HEK293 (cell line): Measurements from ENCODE around the gene PIGR.

Experiments used
- CTCF ChIA-PET: fragments of 350-600 bp; formaldehyde crosslinking; extraction: SDS; loops from one replicate; lab custom pipeline; 2021; ENCODE audit warnings: antibody characterized with exemption; lab: Yijun Ruan, JAX
- POLR2A ChIA-PET: fragments of 300-600 bp; formaldehyde crosslinking; extraction: SDS; loops from one replicate; lab custom pipeline; 2020; ENCODE audit warnings: antibody characterized with exemption, inconsistent platforms; lab: Yijun Ruan, JAX
- H3K27ac ChIP-seq: fragments of 200-500 bp; sonication (Bioruptor generic); 2 replicates; pipeline ENCODE4 v1.5.1; 2014; ENCODE audit warnings: low read depth, low read length, control low read depth, inconsistent platforms; ENCODE audit errors: extremely low read depth
- H3K36me3 ChIP-seq, 2 experiments: fragments of 200-500 bp in 1 of 2; sonication (Bioruptor generic) in 1 of 2; 1 replicate in 1 of 2; 2 replicates in 1 of 2; pipeline ENCODE4 v1.5.1; 2014 to 2017; ENCODE audit warnings: inconsistent platforms in 2 of 2, low read length in 2 of 2; ENCODE audit not compliant: control insufficient read depth in 2 of 2, insufficient read depth in 1 of 2
- H3K4me1 ChIP-seq: fragments of 200-500 bp; sonication (Bioruptor generic); 2 replicates; pipeline ENCODE4 v1.5.1; 2014; ENCODE audit warnings: mild to moderate bottlenecking, low read length, inconsistent platforms; ENCODE audit not compliant: control insufficient read depth, insufficient read depth
- H3K4me3 ChIP-seq: 2 replicates; pipeline ENCODE4 v1.5.1; 2011; ENCODE audit warnings: low read depth, mild to moderate bottlenecking, control low read depth, low read length, moderate library complexity
- H3K9me3 ChIP-seq: fragments of 200-500 bp; sonication (Bioruptor generic); 2 replicates; pipeline ENCODE4 v1.5.1; 2014; ENCODE audit warnings: low read depth, low read length, inconsistent platforms; ENCODE audit not compliant: control insufficient read depth, insufficient read depth
- FEZF1 ChIP-seq: fragments of 450-650 bp; formaldehyde crosslinking; IDR thresholded peaks from 2 replicates; pipeline ENCODE4 v1.5.1; 2016; ENCODE audit warnings: missing biosample characterization, missing genetic modification characterization
- HOXD13 ChIP-seq: sonication (generic); formaldehyde crosslinking; IDR thresholded peaks from 2 replicates; pipeline ENCODE4 v1.8.0; 2022; ENCODE audit warnings: missing genetic modification reagents, borderline replicate concordance
- YY2 ChIP-seq: fragments of 450-650 bp; formaldehyde crosslinking; IDR thresholded peaks from 2 replicates; pipeline ENCODE4 v1.5.1; 2016; ENCODE audit warnings: missing biosample characterization, missing genetic modification characterization
- ZBTB20 ChIP-seq: fragments of 450-650 bp; formaldehyde crosslinking; IDR thresholded peaks from 2 replicates; pipeline ENCODE4 v1.5.1; 2016; ENCODE audit warnings: missing biosample characterization, missing genetic modification characterization
- ZBTB7A ChIP-seq: fragments of 450-650 bp; formaldehyde crosslinking; IDR thresholded peaks from 2 replicates; pipeline ENCODE4 v1.5.1; 2016; ENCODE audit warnings: low read depth, missing biosample characterization, missing genetic modification characterization
- ZNF10 ChIP-seq: fragments of 450-650 bp; formaldehyde crosslinking; IDR thresholded peaks from 2 replicates; pipeline ENCODE4 v1.5.1; 2017; ENCODE audit warnings: missing biosample characterization, missing genetic modification characterization
- ZNF23 ChIP-seq: fragments of 450-650 bp; formaldehyde crosslinking; IDR thresholded peaks from 2 replicates; pipeline ENCODE4 v1.5.1; 2016; ENCODE audit warnings: missing biosample characterization, missing genetic modification characterization, borderline replicate concordance
- ZNF292 ChIP-seq: fragments of 450-650 bp; formaldehyde crosslinking; IDR thresholded peaks from 2 replicates; pipeline ENCODE4 v1.5.1; 2016; ENCODE audit warnings: low read depth, missing biosample characterization, missing genetic modification characterization, borderline replicate concordance
- ZNF311 ChIP-seq: fragments of 450-650 bp; formaldehyde crosslinking; IDR thresholded peaks from 2 replicates; pipeline ENCODE4 v1.5.1; 2017; ENCODE audit warnings: missing biosample characterization, missing genetic modification characterization, borderline replicate concordance
- ZNF544 ChIP-seq: fragments of 450-650 bp; formaldehyde crosslinking; IDR thresholded peaks from 2 replicates; pipeline ENCODE4 v1.5.0; 2017; ENCODE audit warnings: missing biosample characterization, missing genetic modification characterization
- ZNF623 ChIP-seq: fragments of 450-650 bp; formaldehyde crosslinking; IDR thresholded peaks from 2 replicates; pipeline ENCODE4 v1.5.1; 2016; ENCODE audit warnings: missing biosample characterization, missing genetic modification characterization
- TF ChIP-seq, protein P1 (sequence below): fragments of 450-650 bp; formaldehyde crosslinking; IDR thresholded peaks from 2 replicates; pipeline ENCODE4 v1.5.1; 2016; ENCODE audit warnings: missing biosample characterization, missing genetic modification characterization
- TF ChIP-seq, protein P2 (sequence below): fragments of 450-650 bp; formaldehyde crosslinking; IDR thresholded peaks from 2 replicates; pipeline ENCODE4 v1.5.1; 2016; ENCODE audit warnings: missing biosample characterization, missing genetic modification characterization
- TF ChIP-seq, protein P3 (sequence below): fragments of 450-650 bp; formaldehyde crosslinking; IDR thresholded peaks from 2 replicates; pipeline ENCODE4 v1.5.1; 2017; ENCODE audit warnings: missing biosample characterization, missing genetic modification characterization
- TF ChIP-seq, protein P4 (sequence below): fragments of 450-650 bp; formaldehyde crosslinking; optimal IDR thresholded peaks from 2 replicates; pipeline ENCODE3; 2016; ENCODE audit warnings: missing biosample characterization, mild to moderate bottlenecking, missing genetic modification characterization
- TF ChIP-seq, protein P5 (sequence below): fragments of 450-650 bp; formaldehyde crosslinking; IDR thresholded peaks from 2 replicates; pipeline ENCODE4 v1.5.1; 2016; ENCODE audit warnings: missing biosample characterization, missing genetic modification characterization
- TF ChIP-seq, protein P6 (sequence below): fragments of 450-650 bp; formaldehyde crosslinking; IDR thresholded peaks from 2 replicates; pipeline ENCODE4 v1.5.1; 2016; ENCODE audit warnings: missing biosample characterization, missing genetic modification characterization
- TF ChIP-seq, protein P7 (sequence below): fragments of 450-650 bp; formaldehyde crosslinking; IDR thresholded peaks from 2 replicates; pipeline ENCODE4 v1.5.1; 2016; ENCODE audit warnings: missing biosample characterization, missing genetic modification characterization
- TF ChIP-seq, protein P8 (sequence below): fragments of 450-650 bp; formaldehyde crosslinking; IDR thresholded peaks from 2 replicates; pipeline ENCODE4 v1.5.1; 2017; ENCODE audit warnings: missing biosample characterization, missing genetic modification characterization

The PIGR gene

DNA sequence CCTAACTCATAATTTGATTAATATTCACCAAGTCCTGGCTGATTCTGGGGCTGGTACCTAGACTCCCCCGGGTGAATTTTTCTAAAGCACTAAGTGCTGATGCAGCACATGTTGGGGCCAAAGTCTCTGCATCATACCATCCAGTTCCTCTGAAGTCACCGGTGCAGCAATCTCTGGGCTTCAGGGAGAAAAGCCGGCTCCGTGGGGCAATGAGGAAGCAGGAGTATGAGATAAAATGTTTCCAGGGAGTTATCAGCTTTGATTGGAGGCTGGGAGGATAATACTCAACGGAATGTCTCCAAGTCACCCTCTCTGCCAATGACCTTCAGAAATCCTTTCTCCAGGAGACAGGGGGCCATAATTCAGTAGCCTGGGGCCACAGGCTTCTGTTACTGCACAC, 22.8 kb upstream of the PIGR start:
- Histone ChIP-seq H3K27ac (no peak overlapping the region), H3K4me1 (no peaks in the 10 kb centered on the region), H3K36me3 (no peaks in the 10 kb centered on the region), H3K4me3 (no peak overlapping the region), H3K9me3 (no peaks in the 10 kb centered on the region)
- TF ChIP-seq ZNF10 (tag by site-specific recombination) = no peak
- no peak for TF ChIP-seq FEZF1
- TF ChIP-seq, protein P1, sequence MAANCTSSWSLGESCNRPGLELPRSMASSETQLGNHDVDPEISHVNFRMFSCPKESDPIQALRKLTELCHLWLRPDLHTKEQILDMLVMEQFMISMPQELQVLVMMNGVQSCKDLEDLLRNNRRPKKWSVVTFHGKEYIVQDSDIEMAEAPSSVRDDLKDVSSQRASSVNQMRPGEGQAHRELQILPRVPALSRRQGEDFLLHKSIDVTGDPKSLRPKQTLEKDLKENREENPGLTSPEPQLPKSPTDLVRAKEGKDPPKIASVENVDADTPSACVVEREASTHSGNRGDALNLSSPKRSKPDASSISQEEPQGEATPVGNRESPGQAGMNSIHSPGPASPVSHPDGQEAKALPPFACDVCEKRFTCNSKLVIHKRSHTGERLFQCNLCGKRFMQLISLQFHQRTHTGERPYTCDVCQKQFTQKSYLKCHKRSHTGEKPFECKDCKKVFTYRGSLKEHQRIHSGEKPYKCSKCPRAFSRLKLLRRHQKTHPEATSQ (tag by site-specific recombination) = no peak
- TF ChIP-seq, protein P2, sequence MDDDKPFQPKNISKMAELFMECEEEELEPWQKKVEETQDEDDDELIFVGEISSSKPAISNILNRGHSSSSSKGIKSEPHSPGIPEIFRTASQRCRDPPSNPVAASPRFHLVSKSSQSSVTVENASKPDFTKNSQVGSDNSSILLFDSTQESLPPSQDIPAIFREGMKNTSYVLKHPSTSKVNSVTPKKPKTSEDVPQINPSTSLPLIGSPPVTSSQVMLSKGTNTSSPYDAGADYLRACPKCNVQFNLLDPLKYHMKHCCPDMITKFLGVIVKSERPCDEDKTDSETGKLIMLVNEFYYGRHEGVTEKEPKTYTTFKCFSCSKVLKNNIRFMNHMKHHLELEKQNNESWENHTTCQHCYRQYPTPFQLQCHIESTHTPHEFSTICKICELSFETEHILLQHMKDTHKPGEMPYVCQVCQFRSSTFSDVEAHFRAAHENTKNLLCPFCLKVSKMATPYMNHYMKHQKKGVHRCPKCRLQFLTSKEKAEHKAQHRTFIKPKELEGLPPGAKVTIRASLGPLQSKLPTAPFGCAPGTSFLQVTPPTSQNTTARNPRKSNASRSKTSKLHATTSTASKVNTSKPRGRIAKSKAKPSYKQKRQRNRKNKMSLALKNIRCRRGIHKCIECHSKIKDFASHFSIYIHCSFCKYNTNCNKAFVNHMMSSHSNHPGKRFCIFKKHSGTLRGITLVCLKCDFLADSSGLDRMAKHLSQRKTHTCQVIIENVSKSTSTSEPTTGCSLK (tag by site-specific recombination) = no peak
- TF ChIP-seq, protein P3, sequence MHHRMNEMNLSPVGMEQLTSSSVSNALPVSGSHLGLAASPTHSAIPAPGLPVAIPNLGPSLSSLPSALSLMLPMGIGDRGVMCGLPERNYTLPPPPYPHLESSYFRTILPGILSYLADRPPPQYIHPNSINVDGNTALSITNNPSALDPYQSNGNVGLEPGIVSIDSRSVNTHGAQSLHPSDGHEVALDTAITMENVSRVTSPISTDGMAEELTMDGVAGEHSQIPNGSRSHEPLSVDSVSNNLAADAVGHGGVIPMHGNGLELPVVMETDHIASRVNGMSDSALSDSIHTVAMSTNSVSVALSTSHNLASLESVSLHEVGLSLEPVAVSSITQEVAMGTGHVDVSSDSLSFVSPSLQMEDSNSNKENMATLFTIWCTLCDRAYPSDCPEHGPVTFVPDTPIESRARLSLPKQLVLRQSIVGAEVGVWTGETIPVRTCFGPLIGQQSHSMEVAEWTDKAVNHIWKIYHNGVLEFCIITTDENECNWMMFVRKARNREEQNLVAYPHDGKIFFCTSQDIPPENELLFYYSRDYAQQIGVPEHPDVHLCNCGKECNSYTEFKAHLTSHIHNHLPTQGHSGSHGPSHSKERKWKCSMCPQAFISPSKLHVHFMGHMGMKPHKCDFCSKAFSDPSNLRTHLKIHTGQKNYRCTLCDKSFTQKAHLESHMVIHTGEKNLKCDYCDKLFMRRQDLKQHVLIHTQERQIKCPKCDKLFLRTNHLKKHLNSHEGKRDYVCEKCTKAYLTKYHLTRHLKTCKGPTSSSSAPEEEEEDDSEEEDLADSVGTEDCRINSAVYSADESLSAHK = no peak
- no peak for TF ChIP-seq ZNF292 (tag by site-specific recombination)
- TF ChIP-seq ZNF23 = no peak
- TF ChIP-seq, protein P4, sequence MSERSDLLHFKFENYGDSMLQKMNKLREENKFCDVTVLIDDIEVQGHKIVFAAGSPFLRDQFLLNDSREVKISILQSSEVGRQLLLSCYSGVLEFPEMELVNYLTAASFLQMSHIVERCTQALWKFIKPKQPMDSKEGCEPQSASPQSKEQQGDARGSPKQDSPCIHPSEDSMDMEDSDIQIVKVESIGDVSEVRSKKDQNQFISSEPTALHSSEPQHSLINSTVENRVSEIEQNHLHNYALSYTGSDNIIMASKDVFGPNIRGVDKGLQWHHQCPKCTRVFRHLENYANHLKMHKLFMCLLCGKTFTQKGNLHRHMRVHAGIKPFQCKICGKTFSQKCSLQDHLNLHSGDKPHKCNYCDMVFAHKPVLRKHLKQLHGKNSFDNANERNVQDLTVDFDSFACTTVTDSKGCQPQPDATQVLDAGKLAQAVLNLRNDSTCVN = no peak
- no peak for TF ChIP-seq HOXD13
- no peak for TF ChIP-seq ZBTB7A
- TF ChIP-seq, protein P5, sequence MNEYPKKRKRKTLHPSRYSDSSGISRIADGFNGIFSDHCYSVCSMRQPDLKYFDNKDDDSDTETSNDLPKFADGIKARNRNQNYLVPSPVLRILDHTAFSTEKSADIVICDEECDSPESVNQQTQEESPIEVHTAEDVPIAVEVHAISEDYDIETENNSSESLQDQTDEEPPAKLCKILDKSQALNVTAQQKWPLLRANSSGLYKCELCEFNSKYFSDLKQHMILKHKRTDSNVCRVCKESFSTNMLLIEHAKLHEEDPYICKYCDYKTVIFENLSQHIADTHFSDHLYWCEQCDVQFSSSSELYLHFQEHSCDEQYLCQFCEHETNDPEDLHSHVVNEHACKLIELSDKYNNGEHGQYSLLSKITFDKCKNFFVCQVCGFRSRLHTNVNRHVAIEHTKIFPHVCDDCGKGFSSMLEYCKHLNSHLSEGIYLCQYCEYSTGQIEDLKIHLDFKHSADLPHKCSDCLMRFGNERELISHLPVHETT (tag by site-specific recombination) = no peak
- TF ChIP-seq ZNF623 (tag by site-specific recombination) = no peak
- no peak for TF ChIP-seq ZNF311 (tag by site-specific recombination)
- CTCF ChIA-PET = interaction anchor here (0.6 to 5.2 kb wide), 2 partner anchors 12 to 334 kb away, joined by 3 to 39 read pairs; partner anchors contain the start of gene DYRK3
- POLR2A ChIA-PET = no interaction called here

DNA sequence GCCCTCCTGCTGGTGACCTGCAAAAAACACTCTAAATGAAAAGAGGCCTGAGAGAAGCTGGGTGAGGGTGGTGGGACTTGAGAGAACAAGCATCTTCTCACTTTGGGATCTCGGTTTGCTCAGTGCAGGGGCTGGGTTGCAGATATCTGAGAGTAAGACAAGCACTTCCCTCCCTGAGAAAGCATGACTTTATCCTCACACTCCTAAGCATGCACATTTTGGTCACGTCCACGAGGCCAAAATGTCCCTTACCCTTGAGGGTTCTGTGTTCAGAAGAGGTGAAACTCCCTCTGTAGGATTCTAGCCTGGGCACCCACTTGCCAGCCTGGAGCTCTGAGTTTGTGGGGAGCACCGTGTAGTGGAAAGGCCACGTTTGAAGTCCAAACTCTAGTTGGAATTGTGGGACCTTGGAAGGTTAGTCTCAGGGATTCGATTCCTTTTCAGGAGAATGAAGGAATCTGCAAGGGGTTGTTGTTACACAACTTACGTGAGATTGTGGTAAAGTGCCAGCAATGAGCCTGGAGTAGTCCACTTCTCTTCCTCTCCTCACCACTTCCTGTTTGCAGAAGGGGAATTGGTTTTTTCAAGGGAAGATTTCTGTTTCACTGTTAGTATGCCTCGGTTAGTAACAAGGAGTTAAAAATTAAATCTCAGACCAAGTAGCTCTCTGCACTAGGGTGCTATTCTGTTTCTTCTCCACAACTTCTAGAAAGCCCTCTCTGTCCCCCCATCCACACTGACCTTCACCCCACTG, 21.0 kb upstream of the PIGR start:
- ChIA-PET POLR2A (no interaction called here), CTCF (interaction anchor here (0.5 to 1.6 kb wide), 3 partner anchors 15 to 76 kb away, joined by 4 to 8 read pairs (median 4); no protein-coding TSS in a partner anchor)
- no peaks in the 10 kb centered on the region for H3K4me1 ChIP-seq
- H3K36me3 ChIP-seq = no peaks in the 10 kb centered on the region
- no peak overlapping the region for H3K4me3 ChIP-seq
- TF ChIP-seq, protein P6, sequence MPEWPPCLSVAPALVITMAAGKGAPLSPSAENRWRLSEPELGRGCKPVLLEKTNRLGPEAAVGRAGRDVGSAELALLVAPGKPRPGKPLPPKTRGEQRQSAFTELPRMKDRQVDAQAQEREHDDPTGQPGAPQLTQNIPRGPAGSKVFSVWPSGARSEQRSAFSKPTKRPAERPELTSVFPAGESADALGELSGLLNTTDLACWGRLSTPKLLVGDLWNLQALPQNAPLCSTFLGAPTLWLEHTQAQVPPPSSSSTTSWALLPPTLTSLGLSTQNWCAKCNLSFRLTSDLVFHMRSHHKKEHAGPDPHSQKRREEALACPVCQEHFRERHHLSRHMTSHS (tag by site-specific recombination) = no peak
- TF ChIP-seq, protein P7, sequence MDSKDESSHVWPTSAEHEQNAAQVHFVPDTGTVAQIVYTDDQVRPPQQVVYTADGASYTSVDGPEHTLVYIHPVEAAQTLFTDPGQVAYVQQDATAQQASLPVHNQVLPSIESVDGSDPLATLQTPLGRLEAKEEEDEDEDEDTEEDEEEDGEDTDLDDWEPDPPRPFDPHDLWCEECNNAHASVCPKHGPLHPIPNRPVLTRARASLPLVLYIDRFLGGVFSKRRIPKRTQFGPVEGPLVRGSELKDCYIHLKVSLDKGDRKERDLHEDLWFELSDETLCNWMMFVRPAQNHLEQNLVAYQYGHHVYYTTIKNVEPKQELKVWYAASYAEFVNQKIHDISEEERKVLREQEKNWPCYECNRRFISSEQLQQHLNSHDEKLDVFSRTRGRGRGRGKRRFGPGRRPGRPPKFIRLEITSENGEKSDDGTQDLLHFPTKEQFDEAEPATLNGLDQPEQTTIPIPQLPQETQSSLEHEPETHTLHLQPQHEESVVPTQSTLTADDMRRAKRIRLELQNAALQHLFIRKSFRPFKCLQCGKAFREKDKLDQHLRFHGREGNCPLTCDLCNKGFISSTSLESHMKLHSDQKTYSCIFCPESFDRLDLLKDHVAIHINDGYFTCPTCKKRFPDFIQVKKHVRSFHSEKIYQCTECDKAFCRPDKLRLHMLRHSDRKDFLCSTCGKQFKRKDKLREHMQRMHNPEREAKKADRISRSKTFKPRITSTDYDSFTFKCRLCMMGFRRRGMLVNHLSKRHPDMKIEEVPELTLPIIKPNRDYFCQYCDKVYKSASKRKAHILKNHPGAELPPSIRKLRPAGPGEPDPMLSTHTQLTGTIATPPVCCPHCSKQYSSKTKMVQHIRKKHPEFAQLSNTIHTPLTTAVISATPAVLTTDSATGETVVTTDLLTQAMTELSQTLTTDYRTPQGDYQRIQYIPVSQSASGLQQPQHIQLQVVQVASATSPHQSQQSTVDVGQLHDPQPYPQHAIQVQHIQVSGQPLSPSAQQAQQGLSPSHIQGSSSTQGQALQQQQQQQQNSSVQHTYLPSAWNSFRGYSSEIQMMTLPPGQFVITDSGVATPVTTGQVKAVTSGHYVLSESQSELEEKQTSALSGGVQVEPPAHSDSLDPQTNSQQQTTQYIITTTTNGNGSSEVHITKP = peak; percentile 46; the same call in 1 of the 2 replicates
- TF ChIP-seq ZBTB20 (no peak), ZNF544 (tag by site-specific recombination) (no peak), YY2 (no peak)
- TF ChIP-seq, protein P8, sequence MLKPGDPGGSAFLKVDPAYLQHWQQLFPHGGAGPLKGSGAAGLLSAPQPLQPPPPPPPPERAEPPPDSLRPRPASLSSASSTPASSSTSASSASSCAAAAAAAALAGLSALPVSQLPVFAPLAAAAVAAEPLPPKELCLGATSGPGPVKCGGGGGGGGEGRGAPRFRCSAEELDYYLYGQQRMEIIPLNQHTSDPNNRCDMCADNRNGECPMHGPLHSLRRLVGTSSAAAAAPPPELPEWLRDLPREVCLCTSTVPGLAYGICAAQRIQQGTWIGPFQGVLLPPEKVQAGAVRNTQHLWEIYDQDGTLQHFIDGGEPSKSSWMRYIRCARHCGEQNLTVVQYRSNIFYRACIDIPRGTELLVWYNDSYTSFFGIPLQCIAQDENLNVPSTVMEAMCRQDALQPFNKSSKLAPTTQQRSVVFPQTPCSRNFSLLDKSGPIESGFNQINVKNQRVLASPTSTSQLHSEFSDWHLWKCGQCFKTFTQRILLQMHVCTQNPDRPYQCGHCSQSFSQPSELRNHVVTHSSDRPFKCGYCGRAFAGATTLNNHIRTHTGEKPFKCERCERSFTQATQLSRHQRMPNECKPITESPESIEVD (tag by site-specific recombination) = no peak
- H3K9me3 ChIP-seq = no peaks in the 10 kb centered on the region
- no peak overlapping the region for H3K27ac ChIP-seq
